ENCODE measurements around the gene ENTPD3.

ENTPD3 gene

GRCh38 chr3:40445880-40446279, 58.9 kb downstream of the ENTPD3 start:
- no peaks in the 10 kb centered on the region for H4K20me1 ChIP-seq (ENCODE audit: low read depth, low read length)
- no peaks in the 10 kb centered on the region for H3K36me3 ChIP-seq (ENCODE audit: low read length)
- no peak overlapping the region for H3K27ac ChIP-seq (ENCODE audit: low read depth, low read length)
- no peak overlapping the region for H3K4me3 ChIP-seq (ENCODE audit: insufficient read depth, low read length, poor library complexity, severe bottlenecking)
- no peaks in the 10 kb centered on the region for H3K9me3 ChIP-seq (ENCODE audit: insufficient read depth, low read length)
- TF ChIP-seq EZH2phosphoT487 (conservative IDR thresholded peaks at IDR 0.05; ENCODE audit: low read length) = no peak
- TF ChIP-seq, protein P1, sequence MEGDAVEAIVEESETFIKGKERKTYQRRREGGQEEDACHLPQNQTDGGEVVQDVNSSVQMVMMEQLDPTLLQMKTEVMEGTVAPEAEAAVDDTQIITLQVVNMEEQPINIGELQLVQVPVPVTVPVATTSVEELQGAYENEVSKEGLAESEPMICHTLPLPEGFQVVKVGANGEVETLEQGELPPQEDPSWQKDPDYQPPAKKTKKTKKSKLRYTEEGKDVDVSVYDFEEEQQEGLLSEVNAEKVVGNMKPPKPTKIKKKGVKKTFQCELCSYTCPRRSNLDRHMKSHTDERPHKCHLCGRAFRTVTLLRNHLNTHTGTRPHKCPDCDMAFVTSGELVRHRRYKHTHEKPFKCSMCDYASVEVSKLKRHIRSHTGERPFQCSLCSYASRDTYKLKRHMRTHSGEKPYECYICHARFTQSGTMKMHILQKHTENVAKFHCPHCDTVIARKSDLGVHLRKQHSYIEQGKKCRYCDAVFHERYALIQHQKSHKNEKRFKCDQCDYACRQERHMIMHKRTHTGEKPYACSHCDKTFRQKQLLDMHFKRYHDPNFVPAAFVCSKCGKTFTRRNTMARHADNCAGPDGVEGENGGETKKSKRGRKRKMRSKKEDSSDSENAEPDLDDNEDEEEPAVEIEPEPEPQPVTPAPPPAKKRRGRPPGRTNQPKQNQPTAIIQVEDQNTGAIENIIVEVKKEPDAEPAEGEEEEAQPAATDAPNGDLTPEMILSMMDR (IDR thresholded peaks at IDR 0.05; ENCODE audit: insufficient read depth, low read length, poor library complexity, severe bottlenecking) = no peak
- H3F3A ChIP-seq (ENCODE audit: insufficient read depth) = no peaks in the 10 kb centered on the region
- no peaks in the 10 kb centered on the region for H3K9me2 ChIP-seq (replicated peaks; ENCODE audit: insufficient read depth, low read length)
- no peaks in the 10 kb centered on the region for H3K27me3 ChIP-seq (ENCODE audit: low read length)
- no peak overlapping the region for H3K4me2 ChIP-seq (ENCODE audit: low read depth, low read length, poor library complexity, severe bottlenecking)
- H3K9ac ChIP-seq (ENCODE audit: low read length) = no peak overlapping the region
- H3K79me2 ChIP-seq (ENCODE audit: insufficient read depth, low read length) = no peaks in the 10 kb centered on the region
- H2AFZ ChIP-seq (ENCODE audit: low read depth, low read length, severe bottlenecking) = no peak overlapping the region

- H2AFZ ChIP-seq (ENCODE audit: low read depth, low read length, severe bottlenecking) = no peak overlapping the region
- H3K9ac ChIP-seq (ENCODE audit: low read length) = no peak overlapping the region
- no peaks in the 10 kb centered on the region for H4K20me1 ChIP-seq (ENCODE audit: low read depth, low read length)
- H3K9me3 ChIP-seq (ENCODE audit: insufficient read depth, low read length) = no peaks in the 10 kb centered on the region
- H3K4me3 ChIP-seq (ENCODE audit: insufficient read depth, low read length, poor library complexity, severe bottlenecking) = no peak overlapping the region
- no peaks in the 10 kb centered on the region for H3K9me2 ChIP-seq (replicated peaks; ENCODE audit: insufficient read depth, low read length)
- no peak overlapping the region for H3K4me2 ChIP-seq (ENCODE audit: low read depth, low read length, poor library complexity, severe bottlenecking)
- H3K36me3 ChIP-seq (ENCODE audit: low read length) = no peaks in the 10 kb centered on the region
- no peaks in the 10 kb centered on the region for H3K79me2 ChIP-seq (ENCODE audit: insufficient read depth, low read length)
- no peaks in the 10 kb centered on the region for H3K27me3 ChIP-seq (ENCODE audit: low read length)
- TF ChIP-seq, protein P1 (IDR thresholded peaks at IDR 0.05; ENCODE audit: insufficient read depth, low read length, poor library complexity, severe bottlenecking) = no peak
- no peak for TF ChIP-seq EZH2phosphoT487 (conservative IDR thresholded peaks at IDR 0.05; ENCODE audit: low read length)
- H3F3A ChIP-seq (ENCODE audit: insufficient read depth) = no peaks in the 10 kb centered on the region
- H3K27ac ChIP-seq (ENCODE audit: low read depth, low read length) = no peak overlapping the region
Observed at GRCh38 chr3:40450438-40450837, 63.5 kb downstream of the ENTPD3 start.

DNA sequence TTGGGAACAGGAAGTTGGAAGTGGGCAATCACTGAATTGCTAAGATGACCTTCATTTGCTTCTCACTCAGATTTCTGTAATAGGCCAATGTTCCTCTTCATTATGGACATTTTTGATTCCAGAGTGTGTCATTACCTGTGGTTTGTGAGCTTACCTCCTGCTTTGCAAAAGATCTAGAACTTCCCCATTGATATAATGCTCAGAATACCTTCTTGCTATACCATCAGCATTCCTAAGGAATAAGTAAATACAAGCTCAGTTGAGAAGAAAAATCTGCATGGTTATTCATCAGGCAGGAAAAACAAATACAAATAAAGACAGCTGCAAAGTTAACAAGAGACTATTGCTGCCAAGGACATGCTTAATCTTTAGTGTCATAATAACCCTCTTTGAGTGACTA, 64.6 kb downstream of the ENTPD3 start:
- Histone ChIP-seq H3K4me2 (ENCODE audit: low read depth, low read length, poor library complexity, severe bottlenecking) (no peak overlapping the region), H3K27ac (ENCODE audit: low read depth, low read length) (no peak overlapping the region)

More for the DNA sequence above, 64.6 kb downstream of the ENTPD3 start:
- no peaks in the 10 kb centered on the region for H3K79me2 ChIP-seq (ENCODE audit: insufficient read depth, low read length)
- H3K9ac ChIP-seq (ENCODE audit: low read length) = no peak overlapping the region
- H3K27me3 ChIP-seq (ENCODE audit: low read length) = no peaks in the 10 kb centered on the region
- TF ChIP-seq, protein P1 (IDR thresholded peaks at IDR 0.05; ENCODE audit: insufficient read depth, low read length, poor library complexity, severe bottlenecking) = no peak
- TF ChIP-seq EZH2phosphoT487 (conservative IDR thresholded peaks at IDR 0.05; ENCODE audit: low read length) = no peak
- no peaks in the 10 kb centered on the region for H3K9me3 ChIP-seq (ENCODE audit: insufficient read depth, low read length)
- no peak overlapping the region for H2AFZ ChIP-seq (ENCODE audit: low read depth, low read length, severe bottlenecking)
- no peaks in the 10 kb centered on the region for H3F3A ChIP-seq (ENCODE audit: insufficient read depth)
- H3K9me2 ChIP-seq (replicated peaks; ENCODE audit: insufficient read depth, low read length) = no peaks in the 10 kb centered on the region
- no peaks in the 10 kb centered on the region for H3K36me3 ChIP-seq (ENCODE audit: low read length)
- H4K20me1 ChIP-seq (ENCODE audit: low read depth, low read length) = no peaks in the 10 kb centered on the region
- H3K4me3 ChIP-seq (ENCODE audit: insufficient read depth, low read length, poor library complexity, severe bottlenecking) = no peak overlapping the region
